Stimulated activated CD4-positive, alpha-beta T cell treated with anti-CD3 and anti-CD28 coated beads, TNF-alpha, amount 100 ng/mL, for 1 hour (primary cell): ENCODE data around the gene CD302.
"Not testable (repeated sequence)": the region's sequence is repeated elsewhere in the genome, so short reads cannot be mapped to it uniquely, and the experiment has no call there.

Experiments
- DNase-seq, 3 donors: peaks; one replicate each; pipeline ENCODE4 v3.0.0-alpha.2; 2020; ENCODE audit warnings: low read depth in 3 of 3, low spot score in 1 of 3

Gene CD302

DNA sequence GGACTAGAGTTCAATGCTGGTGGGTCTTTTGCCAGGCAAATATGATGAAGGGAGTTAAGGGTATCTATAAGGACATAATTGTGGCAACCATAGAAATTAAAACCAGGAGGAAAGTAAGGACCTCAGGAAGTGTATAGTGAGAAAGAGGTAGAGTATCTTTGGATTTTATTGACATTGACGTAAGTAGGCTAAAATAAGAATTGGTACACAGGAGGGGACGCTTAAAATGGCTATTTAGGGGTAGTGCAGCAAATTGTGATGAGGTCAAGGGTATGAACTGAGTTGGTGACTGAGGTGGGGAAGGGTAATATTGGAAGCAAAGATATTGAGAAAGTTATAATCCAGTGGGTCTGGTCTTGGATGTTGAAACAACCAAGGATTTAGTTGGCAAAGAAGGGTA, 43.0 kb downstream of the CD302 start:
- DNase-seq: no peak

- DNase-seq: no peak
These were observed 44.2 kb downstream of the CD302 start for GRCh38 chr2:159753797-159754196.

- DNase-seq: no peak
These were observed 47.1 kb downstream of the CD302 start for GRCh38 chr2:159750873-159751272.

DNA sequence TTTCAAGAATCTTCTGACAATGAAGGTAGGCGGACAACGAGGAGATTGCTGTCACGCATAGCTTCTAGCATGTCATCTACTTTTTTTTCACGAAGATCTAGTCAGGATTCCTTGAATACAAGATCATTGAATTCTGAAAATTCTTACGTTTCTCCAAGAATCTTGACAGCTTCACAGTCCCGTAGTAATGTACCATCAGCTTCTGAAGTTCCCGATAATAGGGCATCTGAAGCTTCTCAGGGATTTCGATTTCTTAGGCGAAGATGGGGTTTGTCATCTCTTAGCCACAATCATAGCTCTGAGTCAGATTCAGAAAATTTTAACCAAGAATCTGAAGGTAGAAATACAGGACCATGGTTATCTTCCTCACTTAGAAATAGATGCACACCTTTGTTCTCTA, 49.9 kb downstream of the CD302 start:
- DNase-seq: no peak

GRCh38 chr2:159745237-159745636, 52.8 kb downstream of the CD302 start:
- DNase-seq: not testable (repeated sequence)

GRCh38 chr2:159744363-159744762, 53.6 kb downstream of the CD302 start:
- DNase-seq: no peak

GRCh38 chr2:159742846-159743245, 55.2 kb downstream of the CD302 start:
- DNase-seq: no peak

DNA sequence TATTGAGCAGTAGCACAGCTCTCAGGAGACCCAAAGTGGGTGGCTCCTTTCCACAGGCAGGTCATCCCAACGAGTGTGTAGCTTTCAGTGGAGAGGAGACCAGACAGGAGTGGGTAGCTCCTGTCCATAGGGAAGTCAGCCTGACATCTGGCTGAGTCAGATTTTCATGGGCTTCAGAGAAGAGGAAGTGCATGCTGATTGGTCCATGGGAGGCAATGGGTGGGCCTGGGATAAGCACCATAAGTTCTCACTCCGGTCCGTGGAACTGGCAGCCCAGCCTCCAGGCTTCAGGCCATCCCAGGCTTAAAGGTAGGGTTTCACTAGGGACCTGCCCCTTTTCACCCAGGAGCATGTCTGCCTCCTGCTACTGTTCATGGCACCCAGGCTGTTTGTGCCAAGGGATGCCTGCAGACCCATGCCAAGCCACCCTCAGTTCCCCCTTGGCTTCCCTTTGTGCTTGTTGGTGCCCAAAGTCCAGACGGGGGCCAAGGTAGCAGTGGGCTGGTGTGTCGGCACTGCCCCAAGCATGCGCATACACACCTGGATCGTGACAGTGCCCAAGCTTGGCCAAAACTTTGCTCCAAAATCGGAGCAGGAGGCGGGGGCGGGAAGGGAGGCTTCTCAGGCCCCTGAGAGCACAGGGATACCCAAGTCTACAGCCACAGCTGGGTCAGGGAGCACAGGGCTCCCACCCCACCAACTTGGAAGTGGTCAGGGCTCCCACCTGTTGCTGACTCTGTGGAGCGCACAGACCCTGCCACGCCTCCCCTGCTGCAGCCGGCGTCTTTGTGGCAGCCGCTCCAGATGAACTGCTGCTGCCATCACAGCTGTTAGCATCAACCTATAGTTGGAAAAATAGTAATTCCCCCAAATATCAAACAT, 59.3 kb downstream of the CD302 start:
- DNase-seq: no peak

- no peak for DNase-seq
These were observed 60.1 kb downstream of the CD302 start for GRCh38 chr2:159737917-159738296.

DNA sequence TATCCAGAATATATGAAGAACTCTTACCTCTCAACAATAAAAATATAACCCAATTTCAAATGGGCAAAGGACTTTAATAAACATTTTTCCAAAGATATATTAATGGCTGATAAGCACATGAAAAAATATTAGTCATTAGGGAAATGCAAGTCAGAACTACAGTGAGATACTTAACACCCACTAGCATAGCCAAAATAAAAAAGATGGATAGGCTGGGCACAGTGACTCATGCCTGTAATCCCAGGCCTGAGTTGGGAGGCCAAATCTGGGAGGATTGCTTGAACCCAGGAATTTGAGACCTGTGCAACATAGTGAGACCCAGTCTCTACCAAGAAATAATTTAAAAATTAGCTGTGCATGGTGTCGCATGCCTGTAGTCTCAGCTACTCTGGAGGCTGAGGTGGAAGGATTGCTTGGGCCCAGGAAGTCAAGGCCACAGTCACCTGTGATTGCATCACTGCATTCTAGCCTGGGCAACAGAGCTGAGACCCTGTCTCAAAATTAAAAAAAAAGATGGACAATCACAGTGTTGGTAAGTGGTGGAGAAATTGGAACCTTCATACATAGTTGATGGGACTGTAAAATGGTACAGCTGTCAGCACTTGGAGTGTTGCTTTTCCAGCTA, 60.6 kb downstream of the CD302 start:
- DNase-seq: no peak

GRCh38 chr2:159736048-159736447, 62.0 kb downstream of the CD302 start:
- DNase-seq: no peak

- DNase-seq: no peak
These were observed 62.4 kb downstream of the CD302 start for GRCh38 chr2:159735648-159736047.

DNA sequence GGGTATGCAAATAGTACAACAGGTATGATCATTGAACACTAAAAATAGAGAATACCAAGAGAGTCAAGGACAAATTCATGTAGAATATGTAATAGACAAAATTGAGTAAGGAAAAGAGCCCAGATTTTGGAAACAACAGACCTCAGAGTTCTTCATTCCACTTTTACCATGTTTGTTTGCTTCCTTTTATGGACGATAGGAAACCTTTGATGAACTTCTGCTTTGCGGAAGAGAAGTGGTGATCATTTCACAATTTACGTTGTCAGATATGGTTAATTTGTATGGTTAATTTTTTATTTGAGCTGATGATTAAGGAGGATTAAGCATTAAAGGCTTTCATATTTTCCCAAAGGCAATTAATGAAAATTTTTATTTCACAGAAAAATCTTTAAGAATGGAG, 69.4 kb downstream of the CD302 start:
- no peak for DNase-seq

GRCh38 chr2:159725713-159726112, 72.3 kb downstream of the CD302 start:
- no peak for DNase-seq

GRCh38 chr2:159724795-159725572, 73.0 kb downstream of the CD302 start:
- DNase-seq: not testable (repeated sequence)

- DNase-seq: no peak
These were observed 75.4 kb downstream of the CD302 start for GRCh38 chr2:159722580-159722979.

DNA sequence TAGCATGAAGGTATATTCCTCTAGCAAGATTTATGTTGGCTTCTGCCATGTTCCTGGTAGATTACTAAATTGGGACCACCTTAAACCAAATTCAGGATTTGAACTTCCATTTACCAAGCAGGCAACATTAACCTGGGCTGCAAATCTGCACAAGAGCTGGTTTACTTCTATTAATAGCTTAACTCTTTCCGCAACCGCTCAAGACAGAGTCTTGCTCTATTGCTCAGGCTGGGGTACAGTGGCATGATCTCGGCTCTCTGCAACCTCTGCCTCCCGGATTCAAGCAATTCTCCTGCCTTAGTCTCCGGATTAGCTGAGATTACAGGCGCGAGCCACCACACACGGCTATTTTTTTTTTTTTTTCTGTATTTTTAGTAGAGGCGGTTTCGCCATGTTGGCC, 77.3 kb downstream of the CD302 start:
- DNase-seq: no peak
